GM23338 (cell line): ENCODE data around the gene ATOH8. TPM values are rescaled to one million over a fixed set of nuclear protein-coding genes. Genes with fewer than 3 reads are reported as not detected.

Experiments used
- ATAC-seq: fragments of 200-7000 bp; cut with Tn5 transposase; 3 replicates; pipeline ENCODE4 v1.9.1; 2020
- DNase-seq: peaks from one replicate; pipeline ENCODE4 v3.0.0-alpha.2; 2015; ENCODE audit warnings: low spot score
- H2AFZ ChIP-seq: fragments of 200-600 bp; sonication (generic); 2 replicates; pipeline ENCODE4 v1.8.0; 2016; ENCODE audit warnings: antibody characterized with exemption, mild to moderate bottlenecking, moderate library complexity
- H3F3A ChIP-seq: fragments of 200-600 bp; sonication (generic); replicated peaks from 2 replicates; pipeline ENCODE4 v1.8.0; 2017; ENCODE audit warnings: antibody characterized with exemption, mixed run types, low read depth
- H3K27ac ChIP-seq: fragments of 200-600 bp; sonication (generic); 2 replicates; pipeline ENCODE4 v1.6.1; 2016; ENCODE audit warnings: low read depth
- H3K27me3 ChIP-seq: fragments of 200-600 bp; sonication (generic); 2 replicates; pipeline ENCODE4 v1.8.0; 2016; ENCODE audit warnings: mild to moderate bottlenecking, mixed run types, moderate library complexity; ENCODE audit not compliant: insufficient read depth
- H3K36me3 ChIP-seq: fragments of 200-600 bp; sonication (generic); 2 replicates; pipeline ENCODE4 v1.8.0; 2016; ENCODE audit warnings: mild to moderate bottlenecking; ENCODE audit not compliant: insufficient read depth
- H3K4me1 ChIP-seq: fragments of 200-600 bp; sonication (generic); 2 replicates; pipeline ENCODE4 v1.8.0; 2016; ENCODE audit warnings: mild to moderate bottlenecking, moderate library complexity; ENCODE audit not compliant: insufficient read depth
- H3K4me2 ChIP-seq: fragments of 200-600 bp; sonication (generic); 2 replicates; pipeline ENCODE4 v1.7.1; 2017; ENCODE audit warnings: mixed run types
- H3K4me3 ChIP-seq: fragments of 200-600 bp; sonication (generic); 2 replicates; pipeline ENCODE4 v1.6.1; 2016; ENCODE audit warnings: mixed run types
- H3K79me2 ChIP-seq: fragments of 200-600 bp; sonication (generic); replicated peaks from 2 replicates; pipeline ENCODE4 v1.8.0; 2017; ENCODE audit warnings: mild to moderate bottlenecking; ENCODE audit not compliant: insufficient read depth
- H3K9me2 ChIP-seq: fragments of 200-600 bp; sonication (generic); 2 replicates; pipeline ENCODE4 v1.8.0; 2017; ENCODE audit not compliant: insufficient read depth
- H4K20me1 ChIP-seq: fragments of 200-600 bp; sonication (generic); replicated peaks from 2 replicates; pipeline ENCODE4 v1.8.0; 2017; ENCODE audit warnings: mild to moderate bottlenecking; ENCODE audit not compliant: insufficient read depth
- H3K27ac Mint-ChIP-seq: 2 replicates; pipeline ENCODE4 v1.8.0; 2020; ENCODE audit warnings: inconsistent platforms, mild to moderate bottlenecking, moderate library complexity, mixed read lengths
- H3K27me3 Mint-ChIP-seq: 3 replicates; pipeline ENCODE4 v1.8.0; 2022; ENCODE audit warnings: low read depth, mild to moderate bottlenecking, moderate library complexity, mixed read lengths, inconsistent platforms; ENCODE audit not compliant: insufficient read depth, poor library complexity
- H3K36me3 Mint-ChIP-seq: 3 replicates; pipeline ENCODE4 v1.8.0; 2021; ENCODE audit warnings: low read depth, mild to moderate bottlenecking, inconsistent platforms, moderate library complexity, mixed read lengths
- H3K4me1 Mint-ChIP-seq: 3 replicates; pipeline ENCODE4 v1.8.0; 2020; ENCODE audit warnings: mild to moderate bottlenecking, inconsistent platforms, mixed read lengths
- H3K4me3 Mint-ChIP-seq: 3 replicates; pipeline ENCODE4 v1.8.0; 2021; ENCODE audit warnings: moderate library complexity, mild to moderate bottlenecking, inconsistent platforms, mixed read lengths
- H3K9me3 Mint-ChIP-seq: 3 replicates; pipeline ENCODE4 v1.8.0; 2020; ENCODE audit warnings: moderate library complexity, mild to moderate bottlenecking, inconsistent platforms, mixed read lengths
- CREB1 ChIP-seq: fragments of 250-450 bp; sonication (Bioruptor Pico); IDR thresholded peaks from 2 replicates; pipeline ENCODE4 v1.5.0; 2020; ENCODE audit warnings: low read depth, mild to moderate bottlenecking, moderate library complexity
- CTCF ChIP-seq, 2 experiments: fragments of 200-600 bp in 1 of 2; sonication (generic) in 1 of 2; conservative IDR thresholded peaks; 2 replicates each; pipeline versions ENCODE4 v1.5.1 to v1.6.1; 2016 to 2017; ENCODE audit warnings: antibody characterized with exemption in 2 of 2, low read depth in 2 of 2, mild to moderate bottlenecking in 2 of 2, moderate library complexity in 1 of 2
- ETS1 ChIP-seq: IDR thresholded peaks from 2 replicates; pipeline ENCODE4 v1.6.1; 2016; ENCODE audit warnings: antibody characterized with exemption
- EZH2phosphoT487 ChIP-seq: fragments of 200-600 bp; sonication (generic); IDR thresholded peaks from one replicate; pipeline ENCODE4 v1.8.1; 2018; ENCODE audit warnings: antibody characterized with exemption; ENCODE audit not compliant: unreplicated experiment
- REST ChIP-seq: IDR thresholded peaks from one replicate; pipeline ENCODE4 v1.6.1; 2018; ENCODE audit warnings: antibody characterized with exemption; ENCODE audit not compliant: unreplicated experiment
- ZNF331 ChIP-seq: fragments of 250-450 bp; sonication (Bioruptor Pico); IDR thresholded peaks from 2 replicates; pipeline ENCODE4 v1.5.0; 2020; ENCODE audit warnings: low read depth, mild to moderate bottlenecking, moderate library complexity
- polyA plus RNA-seq: library from polyadenylated mRNA; unstranded; fragments of >200 nt; fragmentation: Nextera tagmentation; extraction: Ambion mirVana; gene quantifications from 2 replicates; pipeline ENCODE4 v1.2.1, GENCODE V29; 2016
- total RNA-seq: library from RNA; depleted of rRNA; stranded (reverse); fragments of >200 nt; shearing (Covaris generic); gene quantifications from 2 replicates; pipeline ENCODE4 v1.2.3, GENCODE V29; 2014

The ATOH8 gene
- total and polyA plus RNA-seq, 2 experiments from 2014 or later, result 0.11 to 0.97 TPM

- no peak for TF ChIP-seq REST
- no peak for TF ChIP-seq ETS1
- no peak for TF ChIP-seq CREB1 (CRISPR knock-in tag)
- TF ChIP-seq EZH2phosphoT487, result no peak
- TF ChIP-seq ZNF331 (CRISPR knock-in tag), result no peak
Observed at GRCh38 chr2:85728342-85728741, 25.4 kb upstream of the ATOH8 start (continued).

GRCh38 chr2:85728883-85729824 is 24.6 kb upstream of the ATOH8 start:
- Histone ChIP-seq H3K27me3 (no peaks in the 10 kb centered on the region), H4K20me1 (no peaks in the 10 kb centered on the region), H3K79me2 (no peaks in the 10 kb centered on the region), H3K9me2 (no peaks in the 10 kb centered on the region), H3K36me3 (no peaks in the 10 kb centered on the region), H3K4me1 (no peaks in the 10 kb centered on the region), H3K27ac (no peak overlapping the region), H3F3A (no peaks in the 10 kb centered on the region), H3K4me2 (no peak overlapping the region), H3K4me3 (no peak overlapping the region), H2AFZ (0 out of 2 replicates have a peak overlapping the region, but pooled peaks have one; percentile 47)
- Mint-ChIP-seq H3K36me3 (no peaks in the 10 kb centered on the region), H3K9me3 (no peaks in the 10 kb centered on the region), H3K4me1 (no peaks in the 10 kb centered on the region), H3K27me3 (peaks cover 11% of the 10 kb centered on the region), H3K4me3 (no peak overlapping the region), H3K27ac (no peak overlapping the region)
- DNase-seq (peak; percentile 91), ATAC-seq (peak; percentile 99)
- TF ChIP-seq CTCF (conservative IDR thresholded peaks at IDR 0.05; ENCODE audit: low read depth in 2 of 2) (peak; percentile 91 to 98), REST (no peak)
